ENCODE results near the gene PRSS21. TPM values are rescaled to one million over a fixed set of nuclear protein-coding genes. Genes with fewer than 3 reads are reported as not detected.

The PRSS21 gene
- total RNA-seq, 2 donors from 2014 or later, result 1.1 to 2.6 TPM

GRCh38 chr16:2866431-2866830 lies 49.4 kb downstream of the PRSS21 start:
- Histone ChIP-seq H3K4me3 (no peak overlapping the region), H3K9me3 (no peaks in the 10 kb centered on the region), H3K27me3 (no peaks in the 10 kb centered on the region), H3K36me3 (no peaks in the 10 kb centered on the region), H3K9ac (ENCODE audit: low read depth in 2 of 2, low read length in 2 of 2) (no peak overlapping the region), H3K27ac (no peak overlapping the region), H3K4me1 (no peaks in the 10 kb centered on the region)
- TF ChIP-seq CTCF (IDR thresholded peaks at IDR 0.05), result no peak
- no peak for DNase-seq
- intact Hi-C loops (cut with DNase I), result loop anchor here (1.0 kb wide), 1 partner anchor 27 kb away; no protein-coding TSS in a partner anchor

- peak overlapping the region; percentile 77 to 90 for H3K9ac ChIP-seq (ENCODE audit: low read depth in 2 of 2, low read length in 2 of 2)
- intact Hi-C loops (cut with DNase I), result no loop called here
Measured at GRCh38 chr16:2867661-2867986, 50.6 kb downstream of the PRSS21 start.

GRCh38 chr16:2867987-2868789 lies 51.2 kb downstream of the PRSS21 start:
- intact Hi-C loops (cut with DNase I), result no loop called here
- DNase-seq, result peak; percentile 98
- Histone ChIP-seq H3K4me1 (no peaks in the 10 kb centered on the region), H3K36me3 (no peaks in the 10 kb centered on the region), H3K4me3 (peak overlapping the region; percentile 43), H3K9me3 (no peaks in the 10 kb centered on the region), H3K27me3 (no peaks in the 10 kb centered on the region), H3K27ac (peak overlapping the region; percentile 90), H3K9ac (ENCODE audit: low read depth in 2 of 2, low read length in 2 of 2) (peak overlapping the region; percentile 77 to 90)
- TF ChIP-seq CTCF (IDR thresholded peaks at IDR 0.05), result peak; percentile 98

More at GRCh38 chr16:2867661-2867986, 50.6 kb downstream of the PRSS21 start:
- Histone ChIP-seq H3K4me1 (no peaks in the 10 kb centered on the region), H3K27me3 (no peaks in the 10 kb centered on the region), H3K27ac (peak overlapping the region; percentile 90), H3K4me3 (peak overlapping the region; percentile 43), H3K9me3 (no peaks in the 10 kb centered on the region), H3K36me3 (no peaks in the 10 kb centered on the region)
- no peak for TF ChIP-seq CTCF (IDR thresholded peaks at IDR 0.05)
- DNase-seq, result no peak

Other genes with a start within 250 kb of the PRSS21 start
- gene KCTD5, start 134.7 kb upstream of the PRSS21 start, total RNA-seq, result 10 to 100 TPM; 45.2 to 88.3 TPM
- under 1 TPM; 0.15 to 0.56 TPM for gene PRSS27, start 97.0 kb upstream of the PRSS21 start, total RNA-seq
- 100 to 1,000 TPM; 377 to 539 TPM for gene SRRM2, start 64.6 kb upstream of the PRSS21 start, total RNA-seq
- 100 to 1,000 TPM; 230 to 333 TPM for gene ELOB, start 40.0 kb upstream of the PRSS21 start, total RNA-seq
- gene PRSS33, start 29.7 kb upstream of the PRSS21 start, total RNA-seq, result not detected
- not detected for gene PRSS41, start 18.8 kb upstream of the PRSS21 start, total RNA-seq
- 10 to 100 TPM; 34.1 to 62.1 TPM for gene ZG16B, start 13.1 kb downstream of the PRSS21 start, total RNA-seq
- 1 to 10 TPM; 6.1 to 6.7 TPM for gene PRSS22, start 40.9 kb downstream of the PRSS21 start, total RNA-seq
- gene FLYWCH2, start 66.0 kb downstream of the PRSS21 start, total RNA-seq, result 10 to 100 TPM; 16.2 to 24.8 TPM
- gene FLYWCH1, start 94.7 kb downstream of the PRSS21 start, total RNA-seq, result 10 to 100 TPM; 18.5 to 28.4 TPM
- 1 to 10 TPM; 1.4 to 1.5 TPM for gene KREMEN2, start 147.0 kb downstream of the PRSS21 start, total RNA-seq
- gene PAQR4, start 152.1 kb downstream of the PRSS21 start, total RNA-seq, result 10 to 100 TPM; 14.0 to 42.3 TPM
- gene PKMYT1, start 163.2 kb downstream of the PRSS21 start, total RNA-seq, result 10 to 100 TPM in 1 of 2 donors, 1 to 10 TPM in 1; 9.5 to 76.6 TPM
- gene CLDN9, start 195.7 kb downstream of the PRSS21 start, total RNA-seq, result under 1 TPM; 0.35 to 0.67 TPM
- 1 to 10 TPM in 1 of 2 donors, not detected in 1; 1.2 TPM for gene CLDN6, start 200.9 kb downstream of the PRSS21 start, total RNA-seq
- gene TNFRSF12A, start 203.1 kb downstream of the PRSS21 start, total RNA-seq, result 10 to 100 TPM; 11.6 to 27.3 TPM
- gene HCFC1R1, start 206.7 kb downstream of the PRSS21 start, total RNA-seq, result 10 to 100 TPM; 28.7 to 30.0 TPM
- 10 to 100 TPM; 27.4 to 45.8 TPM for gene THOC6, start 206.8 kb downstream of the PRSS21 start, total RNA-seq
- gene BICDL2, start 219.7 kb downstream of the PRSS21 start, total RNA-seq, result 10 to 100 TPM; 56.6 to 83.9 TPM
- under 1 TPM; 0.44 to 0.88 TPM for gene MMP25, start 229.3 kb downstream of the PRSS21 start, total RNA-seq
- 100 to 1,000 TPM; 256 to 329 TPM for gene IL32, start 248.4 kb downstream of the PRSS21 start, total RNA-seq

Data from colonic mucosa (tissue), 4 donors.